ENCODE measurements around the gene ZFYVE28. TPM values are rescaled to one million over a fixed set of nuclear protein-coding genes. Genes with fewer than 3 reads are reported as not detected.

ZFYVE28 gene
- total RNA-seq, 1 experiment from 2014 or later, result 19.2 TPM

DNA sequence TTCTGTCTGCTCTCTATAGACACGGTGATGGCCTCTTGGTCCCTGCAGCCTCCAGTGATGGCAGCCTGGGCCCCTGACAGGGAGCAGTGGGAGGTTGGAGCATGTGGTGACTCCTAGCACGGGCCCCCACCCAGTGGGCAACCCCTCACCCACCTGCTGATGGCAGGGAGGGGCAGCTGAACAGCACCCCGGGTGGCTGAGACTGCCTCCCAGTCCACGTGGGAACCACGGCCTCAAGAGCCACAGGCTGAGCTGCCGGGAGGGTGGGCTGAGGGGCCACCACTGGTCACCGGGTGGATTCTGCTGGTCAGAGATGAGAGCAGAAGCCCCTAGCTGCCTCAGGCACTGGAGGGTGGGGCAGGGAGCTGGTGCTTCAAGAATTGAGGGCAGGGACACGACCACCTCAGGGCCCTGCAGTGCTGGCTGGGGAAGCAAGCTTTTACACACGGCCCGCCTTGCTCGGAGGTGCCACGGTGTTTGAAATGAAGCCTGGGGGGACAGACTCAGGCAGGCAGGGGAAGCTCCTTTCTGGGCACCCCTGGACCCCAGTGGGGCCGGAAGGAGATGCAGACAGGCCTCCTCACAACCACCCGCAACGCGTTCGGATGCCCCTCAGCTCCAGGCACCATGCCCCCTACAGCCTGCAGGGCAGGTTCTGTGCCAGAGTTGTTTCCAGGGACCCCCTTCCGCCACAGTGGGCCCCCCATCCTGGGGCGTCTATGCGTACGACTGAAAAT lies 170.2 kb downstream of the ZFYVE28 start:
- H3K9me3 ChIP-seq (ENCODE audit: control insufficient read depth in 1 of 2, insufficient read depth in 1 of 2, low read depth in 1 of 2, low read length in 2 of 2), result no peaks in the 10 kb centered on the region
- H3K9me2 ChIP-seq (ENCODE audit: insufficient read depth), result no peaks in the 10 kb centered on the region
- H3K4me2 ChIP-seq (ENCODE audit: low read length), result no peak overlapping the region
- H3K27ac ChIP-seq (ENCODE audit: low read depth, low read length), result no peak overlapping the region
- H3K4me3 ChIP-seq (replicated peaks in 1 of 2; ENCODE audit: low read depth in 1 of 2, low read length in 2 of 2), result no peak overlapping the region
- H3K4me1 ChIP-seq (ENCODE audit: control insufficient read depth in 1 of 2, insufficient read depth in 2 of 2, low read length in 2 of 2), result peaks cover 2 to 13% of the 10 kb centered on the region in 2 experiments; a peak in 2 of 4 replicates
- H3K9ac ChIP-seq (ENCODE audit: low read length), result no peak overlapping the region
- ChIA-PET POLR2A (no interaction called here), CTCF (no interaction called here), RAD21 (ENCODE audit: low non-redundant PET in 1 of 2, low total read pairs in 2 of 2, uncharacterized antibody in 2 of 2, unreplicated experiment in 2 of 2) (no interaction called here)
- no peaks in the 10 kb centered on the region for H4K20me1 ChIP-seq (ENCODE audit: insufficient read depth)
- H3K27me3 ChIP-seq (ENCODE audit: insufficient read depth, low read length), result no peaks in the 10 kb centered on the region
- TF ChIP-seq ELF1 (IDR thresholded peaks at IDR 0.05; ENCODE audit: borderline replicate concordance, low read depth) (no peak), ZNF274 (IDR thresholded peaks at IDR 0.05; ENCODE audit: low read depth, low read length) (no peak), POLR2A (IDR thresholded peaks at IDR 0.05; ENCODE audit: borderline replicate concordance, extremely low read depth, insufficient read depth, insufficient read length) (no peak), SRF (IDR thresholded peaks at IDR 0.05; ENCODE audit: low read depth) (no peak), CEBPB (IDR thresholded peaks at IDR 0.05; ENCODE audit: low read depth) (no peak), TCF7L2 (IDR thresholded peaks at IDR 0.05; ENCODE audit: borderline replicate concordance, extremely low read depth, insufficient read depth, insufficient read length) (no peak), JUND (IDR thresholded peaks at IDR 0.05) (no peak), ZFX (IDR thresholded peaks at IDR 0.05) (no peak), EZH2 (IDR thresholded peaks at IDR 0.05) (no peak), SIN3A (IDR thresholded peaks at IDR 0.05; ENCODE audit: low read depth) (no peak), YY1 (IDR thresholded peaks at IDR 0.05; ENCODE audit: extremely low read depth, insufficient replicate concordance, low read depth, low read length) (no peak), CBX3 (IDR thresholded peaks at IDR 0.05; ENCODE audit: low read depth) (no peak), RAD21 (IDR thresholded peaks at IDR 0.05; ENCODE audit: low read depth) (no peak)
- TF ChIP-seq, protein P1, sequence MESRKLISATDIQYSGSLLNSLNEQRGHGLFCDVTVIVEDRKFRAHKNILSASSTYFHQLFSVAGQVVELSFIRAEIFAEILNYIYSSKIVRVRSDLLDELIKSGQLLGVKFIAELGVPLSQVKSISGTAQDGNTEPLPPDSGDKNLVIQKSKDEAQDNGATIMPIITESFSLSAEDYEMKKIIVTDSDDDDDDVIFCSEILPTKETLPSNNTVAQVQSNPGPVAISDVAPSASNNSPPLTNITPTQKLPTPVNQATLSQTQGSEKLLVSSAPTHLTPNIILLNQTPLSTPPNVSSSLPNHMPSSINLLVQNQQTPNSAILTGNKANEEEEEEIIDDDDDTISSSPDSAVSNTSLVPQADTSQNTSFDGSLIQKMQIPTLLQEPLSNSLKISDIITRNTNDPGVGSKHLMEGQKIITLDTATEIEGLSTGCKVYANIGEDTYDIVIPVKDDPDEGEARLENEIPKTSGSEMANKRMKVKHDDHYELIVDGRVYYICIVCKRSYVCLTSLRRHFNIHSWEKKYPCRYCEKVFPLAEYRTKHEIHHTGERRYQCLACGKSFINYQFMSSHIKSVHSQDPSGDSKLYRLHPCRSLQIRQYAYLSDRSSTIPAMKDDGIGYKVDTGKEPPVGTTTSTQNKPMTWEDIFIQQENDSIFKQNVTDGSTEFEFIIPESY (IDR thresholded peaks at IDR 0.05; ENCODE audit: extremely low read depth, insufficient replicate concordance, low read length), result no peak
- ATAC-seq (no peak), DNase-seq (ENCODE audit: low read depth, low spot score) (no peak)
- BruUV-seq (replicated peaks), result no TSS peak
- intact Hi-C loops (cut with micrococcal nuclease), result no loop called here
- no peaks in the 10 kb centered on the region for H3K79me2 ChIP-seq (ENCODE audit: insufficient read depth, low read length)
- H3K36me3 ChIP-seq (ENCODE audit: control insufficient read depth in 1 of 2, insufficient read depth in 2 of 2, low read length in 2 of 2), result no peaks in the 10 kb centered on the region
- H2AFZ ChIP-seq (ENCODE audit: low read depth, low read length, poor library complexity, severe bottlenecking), result no peak overlapping the region

Measured in HCT116 (cell line).